Thoracic aorta (tissue), 2 donors: Measurements from ENCODE around the gene SLC35F1. TPM values are rescaled to one million over a fixed set of nuclear protein-coding genes. Genes with fewer than 3 reads are reported as not detected.

Source experiments
- ATAC-seq: fragments of 150-250 bp; one replicate; pipeline ENCODE4 v1.8.0; 2017; ENCODE audit warnings: low read depth; ENCODE audit not compliant: insufficient number of reproducible peaks, low FRiP score
- DNase-seq: peaks from one replicate; pipeline ENCODE4 v3.0.0-alpha.2; 2020; ENCODE audit warnings: low spot score
- H3K27ac ChIP-seq, 2 donors: fragments of 200-600 bp; sonication (generic); 1 replicate in 1 of 2; 2 replicates in 1 of 2; pipeline ENCODE4 v1.5.1; 2016; ENCODE audit warnings: mild to moderate bottlenecking in 2 of 2, moderate library complexity in 2 of 2
- H3K27me3 ChIP-seq: fragments of 200-600 bp; sonication (generic); replicated peaks from 2 replicates; pipeline ENCODE4 v1.6.0; 2016; ENCODE audit warnings: mild to moderate bottlenecking; ENCODE audit not compliant: insufficient read depth
- H3K36me3 ChIP-seq: fragments of 200-600 bp; sonication (generic); one replicate; pipeline ENCODE4 v1.5.1; 2016
- H3K4me1 ChIP-seq, 2 donors: fragments of 200-600 bp; sonication (generic); 1 replicate in 1 of 2; 2 replicates in 1 of 2; pipeline versions ENCODE4 v1.5.1 to v1.6.0; 2016; ENCODE audit warnings: low read depth in 2 of 2, mild to moderate bottlenecking in 1 of 2; ENCODE audit not compliant: control insufficient read depth in 1 of 2
- H3K4me3 ChIP-seq: fragments of 200-600 bp; sonication (generic); 2 replicates; pipeline ENCODE4 v1.5.1; 2016; ENCODE audit warnings: mild to moderate bottlenecking
- H3K9me3 ChIP-seq: fragments of 200-600 bp; sonication (generic); 2 replicates; pipeline ENCODE4 v1.5.1; 2016
- total RNA-seq, 2 donors: library from RNA; depleted of rRNA; stranded (reverse); fragments of >200 nt; gene quantifications; one replicate each; pipeline versions ENCODE4 v1.1.0 to v1.2.3, GENCODE V29; 2016
- TF ChIP-seq, protein P1 (sequence below): fragments of 200-600 bp; sonication (generic); IDR thresholded peaks from one replicate; pipeline ENCODE4 v1.5.1; 2019; ENCODE audit warnings: antibody characterized with exemption

The SLC35F1 gene
- total RNA-seq, 2 donors from 2014 or later: 0.81 to 3.0 TPM

DNA sequence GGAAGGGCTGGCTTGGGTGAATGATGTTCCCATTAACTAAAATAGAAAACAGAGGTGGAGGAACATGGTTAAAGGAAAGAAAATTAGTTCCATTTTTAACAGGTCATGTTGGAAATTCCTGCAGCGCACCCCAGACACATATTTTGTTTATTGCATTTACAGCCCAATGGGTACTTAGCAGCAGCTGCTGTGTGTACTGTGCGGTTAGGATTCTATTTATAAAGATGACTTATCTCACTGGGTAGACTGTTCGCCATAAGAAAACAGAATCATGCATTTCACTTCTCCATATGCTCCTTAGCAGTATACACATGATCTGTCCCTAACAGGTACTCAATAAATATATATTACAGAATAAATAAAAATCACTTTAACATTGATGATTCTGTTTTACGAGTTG lies 135.8 kb downstream of the SLC35F1 start:
- Histone ChIP-seq H3K27ac (no peak overlapping the region), H3K36me3 (no peaks in the 10 kb centered on the region), H3K4me1 (no peaks in the 10 kb centered on the region), H3K4me3 (no peak overlapping the region), H3K9me3 (no peaks in the 10 kb centered on the region), H3K27me3 (no peaks in the 10 kb centered on the region)
- DNase-seq (no peak), ATAC-seq (no peak)
- TF ChIP-seq, protein P1, sequence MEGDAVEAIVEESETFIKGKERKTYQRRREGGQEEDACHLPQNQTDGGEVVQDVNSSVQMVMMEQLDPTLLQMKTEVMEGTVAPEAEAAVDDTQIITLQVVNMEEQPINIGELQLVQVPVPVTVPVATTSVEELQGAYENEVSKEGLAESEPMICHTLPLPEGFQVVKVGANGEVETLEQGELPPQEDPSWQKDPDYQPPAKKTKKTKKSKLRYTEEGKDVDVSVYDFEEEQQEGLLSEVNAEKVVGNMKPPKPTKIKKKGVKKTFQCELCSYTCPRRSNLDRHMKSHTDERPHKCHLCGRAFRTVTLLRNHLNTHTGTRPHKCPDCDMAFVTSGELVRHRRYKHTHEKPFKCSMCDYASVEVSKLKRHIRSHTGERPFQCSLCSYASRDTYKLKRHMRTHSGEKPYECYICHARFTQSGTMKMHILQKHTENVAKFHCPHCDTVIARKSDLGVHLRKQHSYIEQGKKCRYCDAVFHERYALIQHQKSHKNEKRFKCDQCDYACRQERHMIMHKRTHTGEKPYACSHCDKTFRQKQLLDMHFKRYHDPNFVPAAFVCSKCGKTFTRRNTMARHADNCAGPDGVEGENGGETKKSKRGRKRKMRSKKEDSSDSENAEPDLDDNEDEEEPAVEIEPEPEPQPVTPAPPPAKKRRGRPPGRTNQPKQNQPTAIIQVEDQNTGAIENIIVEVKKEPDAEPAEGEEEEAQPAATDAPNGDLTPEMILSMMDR: no peak

DNA sequence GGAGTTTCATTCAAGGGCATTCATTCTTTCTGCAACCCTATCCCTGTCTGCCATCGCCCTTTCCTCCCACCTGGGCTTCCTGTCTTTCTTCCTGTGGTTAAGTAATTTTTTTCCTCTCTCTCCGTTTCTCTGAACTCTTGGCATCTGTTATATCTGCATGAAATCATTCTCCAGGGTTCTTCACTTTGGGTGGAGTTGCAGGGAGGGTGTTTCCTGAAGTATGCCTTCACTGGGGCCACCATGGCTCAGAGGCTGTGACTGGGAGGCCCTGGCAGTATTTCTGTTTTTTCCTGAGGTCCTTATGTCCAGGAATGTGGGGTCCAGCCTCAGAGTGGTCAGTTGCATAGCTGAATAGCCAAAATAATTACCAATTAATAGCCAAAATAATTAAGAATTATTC lies 137.2 kb downstream of the SLC35F1 start:
- Histone ChIP-seq H3K27me3 (no peaks in the 10 kb centered on the region), H3K4me1 (no peaks in the 10 kb centered on the region), H3K27ac (no peak overlapping the region), H3K36me3 (no peaks in the 10 kb centered on the region), H3K4me3 (no peak overlapping the region), H3K9me3 (no peaks in the 10 kb centered on the region)
- DNase-seq (no peak), ATAC-seq (no peak)
- TF ChIP-seq, protein P1: no peak

DNA sequence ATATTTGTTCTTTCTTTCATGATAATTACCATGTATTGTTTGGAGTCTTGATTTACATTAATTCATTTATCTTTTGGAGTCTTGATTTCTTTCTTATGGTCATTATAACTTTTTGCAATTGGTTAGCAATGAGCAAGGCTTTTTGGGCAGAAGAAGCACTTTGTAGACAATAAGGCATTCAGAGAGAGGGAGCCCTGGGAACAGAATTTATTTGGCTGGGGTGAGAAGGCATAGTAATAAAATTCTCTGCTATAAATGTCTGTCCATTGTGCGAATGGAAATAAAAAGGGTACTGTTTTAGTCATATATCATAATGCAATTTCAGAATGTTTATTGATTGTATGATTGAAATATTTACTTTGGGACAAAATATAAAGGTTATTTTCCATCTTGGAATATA lies 147.0 kb downstream of the SLC35F1 start:
- Histone ChIP-seq H3K27ac (no peak overlapping the region), H3K4me3 (no peak overlapping the region), H3K36me3 (no peaks in the 10 kb centered on the region), H3K9me3 (no peaks in the 10 kb centered on the region), H3K4me1 (no peaks in the 10 kb centered on the region), H3K27me3 (no peaks in the 10 kb centered on the region)
- no peak for ATAC-seq
- TF ChIP-seq, protein P1: no peak
- no peak for DNase-seq

DNA sequence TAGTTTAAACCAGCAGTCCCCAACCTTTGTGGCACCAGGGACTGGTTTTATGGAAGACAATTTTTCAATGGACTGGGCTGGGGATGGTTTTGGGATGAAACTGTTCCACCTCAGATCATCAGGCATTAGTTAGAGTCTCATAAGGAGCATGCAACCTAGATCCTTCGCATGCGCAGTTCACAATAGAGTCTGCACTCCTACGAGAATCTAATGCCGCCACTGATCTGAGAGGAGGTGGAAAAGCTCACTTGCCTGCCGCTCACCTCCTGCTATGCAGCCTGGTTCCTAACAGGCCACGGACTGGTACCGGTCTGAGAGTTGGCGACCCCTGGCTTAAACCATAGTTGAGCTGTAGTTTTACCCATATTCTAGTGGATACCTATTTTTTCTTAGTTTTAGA lies 154.6 kb downstream of the SLC35F1 start:
- H3K36me3 ChIP-seq: no peaks in the 10 kb centered on the region
- no peaks in the 10 kb centered on the region for H3K4me1 ChIP-seq
- DNase-seq (no peak), ATAC-seq (no peak)
- H3K27ac ChIP-seq: no peak overlapping the region
- H3K4me3 ChIP-seq: no peak overlapping the region
- no peaks in the 10 kb centered on the region for H3K9me3 ChIP-seq
- H3K27me3 ChIP-seq: no peaks in the 10 kb centered on the region
- TF ChIP-seq, protein P1: no peak

DNA sequence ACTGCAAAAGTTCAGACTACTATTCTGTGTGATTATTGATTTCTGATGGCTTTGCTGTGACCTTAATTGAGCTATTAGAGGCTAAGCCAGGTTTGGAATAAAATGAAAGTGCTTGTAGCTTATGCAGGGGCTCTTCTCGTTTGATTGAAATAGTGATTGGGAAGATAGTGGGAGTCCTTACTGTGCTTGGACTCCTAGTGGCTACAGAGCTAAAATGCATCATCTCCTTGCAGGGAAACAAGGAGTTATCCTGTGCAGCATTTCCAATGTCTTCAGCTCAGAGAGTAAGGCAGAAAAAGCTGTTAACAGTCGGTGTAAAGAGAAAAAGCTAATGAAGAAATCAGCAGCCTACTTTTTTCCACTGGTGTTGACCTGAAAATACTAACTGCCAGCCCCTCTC lies 173.5 kb downstream of the SLC35F1 start:
- TF ChIP-seq, protein P1: no peak
- H3K36me3 ChIP-seq: no peaks in the 10 kb centered on the region
- H3K9me3 ChIP-seq: no peaks in the 10 kb centered on the region
- no peak overlapping the region for H3K27ac ChIP-seq
- no peak overlapping the region for H3K4me3 ChIP-seq
- ATAC-seq (no peak), DNase-seq (no peak)
- no peaks in the 10 kb centered on the region for H3K27me3 ChIP-seq
- no peaks in the 10 kb centered on the region for H3K4me1 ChIP-seq
